Non-pigmented ciliary epithelial cell (primary cell): ENCODE results near the gene SGCD.

Experiments used
- DNase-seq: peaks from one replicate; pipeline ENCODE4 v3.0.0-alpha.2; 2010; ENCODE audit warnings: low read depth

The SGCD gene

GRCh38 chr5:156401804-156402203, 74.8 kb downstream of the SGCD start:
- no peak for DNase-seq

- DNase-seq, result no peak
Measured at GRCh38 chr5:156402387-156402921, 75.5 kb downstream of the SGCD start.

GRCh38 chr5:156405988-156406387, 79.0 kb downstream of the SGCD start:
- DNase-seq, result no peak

- no peak for DNase-seq
Measured at GRCh38 chr5:156407251-156407650, 80.3 kb downstream of the SGCD start.

GRCh38 chr5:156409834-156410233, 82.9 kb downstream of the SGCD start:
- no peak for DNase-seq

- DNase-seq, result no peak
Measured at GRCh38 chr5:156411185-156411613, 84.2 kb downstream of the SGCD start.

GRCh38 chr5:156411957-156412356, 85.0 kb downstream of the SGCD start:
- DNase-seq, result no peak

- DNase-seq, result no peak
Measured at GRCh38 chr5:156414391-156414790, 87.4 kb downstream of the SGCD start.

- no peak for DNase-seq
Measured at GRCh38 chr5:156419661-156420060, 92.7 kb downstream of the SGCD start.

GRCh38 chr5:156420665-156421064, 93.7 kb downstream of the SGCD start:
- DNase-seq, result no peak

GRCh38 chr5:156421798-156422197, 94.8 kb downstream of the SGCD start:
- no peak for DNase-seq

- DNase-seq, result no peak
Measured at GRCh38 chr5:156423597-156423996, 96.6 kb downstream of the SGCD start.

GRCh38 chr5:156427315-156427714, 100.4 kb downstream of the SGCD start:
- no peak for DNase-seq

GRCh38 chr5:156431956-156432829, 105.2 kb downstream of the SGCD start:
- DNase-seq, result no peak

GRCh38 chr5:156432830-156433105, 105.8 kb downstream of the SGCD start:
- no peak for DNase-seq

GRCh38 chr5:156434471-156434870, 107.5 kb downstream of the SGCD start:
- no peak for DNase-seq

GRCh38 chr5:156435101-156435500, 108.1 kb downstream of the SGCD start:
- DNase-seq, result no peak

GRCh38 chr5:156438076-156438475, 111.1 kb downstream of the SGCD start:
- DNase-seq, result no peak

- DNase-seq, result no peak
Measured at GRCh38 chr5:156444753-156445291, 117.9 kb downstream of the SGCD start.

- DNase-seq, result no peak
Measured at GRCh38 chr5:156446526-156446925, 119.6 kb downstream of the SGCD start.

- DNase-seq, result no peak
Measured at GRCh38 chr5:156450778-156451177, 123.8 kb downstream of the SGCD start.

- DNase-seq, result no peak
Measured at GRCh38 chr5:156451505-156451904, 124.5 kb downstream of the SGCD start.

GRCh38 chr5:156456857-156457256, 129.9 kb downstream of the SGCD start:
- no peak for DNase-seq
